GM21576 (cell line): ENCODE data around the gene GRM4.
"Not testable (repeated sequence)": the region's sequence is repeated elsewhere in the genome, so short reads cannot be mapped to it uniquely, and the experiment has no call there.

Experiments
- ATAC-seq: cut with Tn5 transposase; IDR thresholded peaks from one replicate; pipeline ENCODE4 v1.9.1; 2021; ENCODE audit warnings: mild to moderate bottlenecking, moderate library complexity; ENCODE audit not compliant: unreplicated experiment

GRM4 gene

GRCh38 chr6:34027445-34027936 lies 118.4 kb downstream of the GRM4 start:
- no peak for ATAC-seq

GRCh38 chr6:34025861-34026260 lies 120.0 kb downstream of the GRM4 start:
- ATAC-seq: no peak

GRCh38 chr6:34025112-34025807 lies 120.6 kb downstream of the GRM4 start:
- no peak for ATAC-seq

GRCh38 chr6:34022873-34023255 lies 123.0 kb downstream of the GRM4 start:
- no peak for ATAC-seq

- no peak for ATAC-seq
Observed at GRCh38 chr6:34022250-34022872, 123.5 kb downstream of the GRM4 start.

- no peak for ATAC-seq
Observed at GRCh38 chr6:34021554-34022190, 124.2 kb downstream of the GRM4 start.

GRCh38 chr6:34020807-34021553 lies 124.9 kb downstream of the GRM4 start:
- no peak for ATAC-seq

GRCh38 chr6:34020278-34020677 lies 125.6 kb downstream of the GRM4 start:
- ATAC-seq: no peak

- no peak for ATAC-seq
Observed at GRCh38 chr6:34018961-34019606, 126.8 kb downstream of the GRM4 start.

- ATAC-seq: no peak
Observed at GRCh38 chr6:34018026-34018425, 127.9 kb downstream of the GRM4 start.

GRCh38 chr6:34017106-34017805 lies 128.6 kb downstream of the GRM4 start:
- no peak for ATAC-seq

GRCh38 chr6:34016573-34016972 lies 129.3 kb downstream of the GRM4 start:
- not testable (repeated sequence) for ATAC-seq

GRCh38 chr6:34015586-34015985 lies 130.3 kb downstream of the GRM4 start:
- ATAC-seq: no peak

- no peak for ATAC-seq
Observed at GRCh38 chr6:34011264-34011663, 134.6 kb downstream of the GRM4 start.

- no peak for ATAC-seq
Observed at GRCh38 chr6:34005901-34006531, 139.9 kb downstream of the GRM4 start.

- no peak for ATAC-seq
Observed at GRCh38 chr6:34004706-34005105, 141.2 kb downstream of the GRM4 start.

- ATAC-seq: no peak
Observed at GRCh38 chr6:34003962-34004361, 141.9 kb downstream of the GRM4 start.

- no peak for ATAC-seq
Observed at GRCh38 chr6:34001706-34002621, 143.9 kb downstream of the GRM4 start.

- ATAC-seq: no peak
Observed at GRCh38 chr6:34000281-34000680, 145.6 kb downstream of the GRM4 start.
